SK-N-SH (cell line): ENCODE measurements around the gene ETV1. TPM values are rescaled to one million over a fixed set of nuclear protein-coding genes. Genes with fewer than 3 reads are reported as not detected.
A peak's percentile ranks its signal among the peaks of the same experiment; 100 is the strongest.

Experiments
- CTCF ChIA-PET: fragments of 300-600, 350-600 bp; formaldehyde crosslinking; extraction: SDS; loops from one replicate; lab custom pipeline; 2021; lab: Yijun Ruan, JAX
- POLR2A ChIA-PET: fragments of 350-600 bp; sonication (Branson Sonifier 250); formaldehyde crosslinking; extraction: SDS; loops from one replicate; lab custom pipeline; 2020; ENCODE audit warnings: antibody characterized with exemption, inconsistent platforms; lab: Yijun Ruan, JAX
- DNase-seq: peaks from one replicate; pipeline ENCODE4 v3.0.0; 2012
- H2AFZ ChIP-seq: fragments of 200-600 bp; sonication (generic); 2 replicates; pipeline ENCODE4 v1.8.1; 2016; ENCODE audit warnings: antibody characterized with exemption, mild to moderate bottlenecking, low read depth
- H3F3A ChIP-seq: fragments of 200-600 bp; sonication (generic); replicated peaks from 2 replicates; pipeline ENCODE3; 2016; ENCODE audit warnings: antibody characterized with exemption, mild to moderate bottlenecking; ENCODE audit not compliant: insufficient read depth
- H3K27ac ChIP-seq, 2 experiments: fragments of 200-500 bp in 1 of 2; fragments of 200-600 bp in 1 of 2; sonication (Bioruptor generic) in 1 of 2; sonication (generic), shearing (Covaris generic) in 1 of 2; 2 replicates each; pipeline versions ENCODE4 v1.5.1 to v1.6.1; 2014 to 2016; ENCODE audit warnings: low read depth in 2 of 2, inconsistent platforms in 1 of 2, low read length in 1 of 2, mild to moderate bottlenecking in 1 of 2, mixed read lengths in 1 of 2
- H3K27me3 ChIP-seq: fragments of 200-600 bp; sonication (generic), shearing (Covaris generic); 2 replicates; pipeline ENCODE4 v1.6.1; 2016; ENCODE audit warnings: mixed run types; ENCODE audit not compliant: insufficient read depth
- H3K36me3 ChIP-seq, 2 experiments: fragments of 200-500 bp in 1 of 2; fragments of 200-600 bp in 1 of 2; sonication (Bioruptor generic) in 1 of 2; sonication (generic) in 1 of 2; replicated peaks in 1 of 2; 2 replicates each; pipeline versions ENCODE3 to v1.5.1; 2014 to 2016; ENCODE audit warnings: low read length in 1 of 2, mild to moderate bottlenecking in 1 of 2; ENCODE audit not compliant: insufficient read depth in 2 of 2, control insufficient read depth in 1 of 2
- H3K4me1 ChIP-seq, 2 experiments: fragments of 200-500 bp in 1 of 2; fragments of 200-600 bp in 1 of 2; sonication (Bioruptor generic) in 1 of 2; sonication (generic), shearing (Covaris generic) in 1 of 2; 2 replicates each; pipeline versions ENCODE4 v1.5.1 to v1.6.1; 2014 to 2016; ENCODE audit warnings: low read depth in 1 of 2, low read length in 1 of 2, mixed run types in 1 of 2; ENCODE audit not compliant: insufficient read depth in 2 of 2, control insufficient read depth in 1 of 2
- H3K4me2 ChIP-seq: fragments of 200-600 bp; sonication (generic), shearing (Covaris generic); 2 replicates; pipeline ENCODE4 v1.6.1; 2017; ENCODE audit warnings: mixed run types
- H3K4me3 ChIP-seq, 2 experiments: fragments of 200-500 bp in 1 of 2; fragments of 200-600 bp in 1 of 2; sonication (Bioruptor generic) in 1 of 2; sonication (generic), shearing (Covaris generic) in 1 of 2; 2 replicates each; pipeline versions ENCODE4 v1.5.1 to v1.8.1; 2014 to 2016; ENCODE audit warnings: low read depth in 2 of 2, inconsistent platforms in 1 of 2, low read length in 1 of 2, mild to moderate bottlenecking in 1 of 2, mixed read lengths in 1 of 2, moderate library complexity in 1 of 2
- H3K79me2 ChIP-seq: fragments of 200-600 bp; sonication (generic); 2 replicates; pipeline ENCODE4 v1.8.1; 2017; ENCODE audit warnings: mild to moderate bottlenecking; ENCODE audit not compliant: insufficient read depth
- H3K9ac ChIP-seq: fragments of 200-600 bp; sonication (generic); 2 replicates; pipeline ENCODE4 v1.6.1; 2017; ENCODE audit warnings: mixed run types
- H3K9me2 ChIP-seq: fragments of 200-600 bp; sonication (generic); 2 replicates; pipeline ENCODE4 v1.6.1; 2017; ENCODE audit warnings: mixed run types
- H3K9me3 ChIP-seq: fragments of 200-600 bp; sonication (generic); 2 replicates; pipeline ENCODE4 v1.6.1; 2017; ENCODE audit warnings: mixed run types, mild to moderate bottlenecking, moderate library complexity
- H4K20me1 ChIP-seq: fragments of 200-600 bp; sonication (generic); 2 replicates; pipeline ENCODE4 v1.6.1; 2017; ENCODE audit warnings: mild to moderate bottlenecking, mixed run types; ENCODE audit not compliant: insufficient read depth
- CHD2 ChIP-seq: fragments of 150-350 bp; IDR thresholded peaks from 2 replicates; pipeline ENCODE4 v1.6.1; 2018; ENCODE audit warnings: low read length; ENCODE audit not compliant: partially characterized antibody
- CTCF ChIP-seq: fragments of 200-600 bp; sonication (generic); IDR thresholded peaks from 2 replicates; pipeline ENCODE4 v1.6.1; 2017; ENCODE audit warnings: antibody characterized with exemption, mild to moderate bottlenecking, moderate library complexity
- ELF1 ChIP-seq: IDR thresholded peaks from 2 replicates; pipeline ENCODE4 v1.4.0; 2012
- EP300 ChIP-seq, 2 experiments: IDR thresholded peaks; 2 replicates each; pipeline versions ENCODE4 v1.4.0 to v1.6.1; 2012; ENCODE audit warnings: borderline replicate concordance in 1 of 2, low read depth in 1 of 2, low read length in 1 of 2
- FOXJ3 ChIP-seq: sonication (generic); formaldehyde crosslinking; IDR thresholded peaks from 2 replicates; pipeline ENCODE4 v1.5.1; 2020; ENCODE audit warnings: mild to moderate bottlenecking, missing genetic modification reagents
- FOXM1 ChIP-seq: IDR thresholded peaks from 2 replicates; pipeline ENCODE4 v1.4.0; 2012; ENCODE audit warnings: low read depth, mild to moderate bottlenecking
- GABPA ChIP-seq: IDR thresholded peaks from 2 replicates; pipeline ENCODE4 v1.4.0; 2012; ENCODE audit warnings: low read depth, mild to moderate bottlenecking
- GATA2 ChIP-seq: sonication (generic); formaldehyde crosslinking; IDR thresholded peaks from 2 replicates; pipeline ENCODE4 v1.5.0; 2020; ENCODE audit warnings: mild to moderate bottlenecking, missing genetic modification reagents
- JUND ChIP-seq: IDR thresholded peaks from 2 replicates; pipeline ENCODE4 v1.4.0; 2012
- MXI1 ChIP-seq: IDR thresholded peaks from 2 replicates; pipeline ENCODE4 v1.6.1; 2012; ENCODE audit warnings: mild to moderate bottlenecking, low read depth, low read length, improper control_type of control experiment
- NRF1 ChIP-seq: IDR thresholded peaks from 2 replicates; pipeline ENCODE4 v1.6.1; 2012; ENCODE audit warnings: low read depth, mild to moderate bottlenecking, low read length
- PBX3 ChIP-seq: IDR thresholded peaks from 2 replicates; pipeline ENCODE4; 2012
- POLR2AphosphoS5 ChIP-seq: IDR thresholded peaks from 2 replicates; pipeline ENCODE4 v1.6.1; 2012; ENCODE audit warnings: low read depth, low read length
- RAD21 ChIP-seq: IDR thresholded peaks from 2 replicates; pipeline ENCODE4 v1.6.1; 2012; ENCODE audit warnings: mild to moderate bottlenecking, low read length
- RCOR1 ChIP-seq: fragments of 150-350 bp; IDR thresholded peaks from 2 replicates; pipeline ENCODE4 v1.6.1; 2017; ENCODE audit warnings: antibody characterized with exemption, low read length
- RFX5 ChIP-seq: IDR thresholded peaks from 2 replicates; pipeline ENCODE4 v1.6.1; 2012; ENCODE audit warnings: mild to moderate bottlenecking, improper control_type of control experiment, low read length
- SIN3A ChIP-seq: IDR thresholded peaks from 2 replicates; pipeline ENCODE4 v1.6.1; 2012; ENCODE audit warnings: low read depth, mild to moderate bottlenecking, low read length, moderate library complexity, borderline replicate concordance
- SMC3 ChIP-seq: IDR thresholded peaks from 2 replicates; pipeline ENCODE4 v1.6.1; 2012; ENCODE audit warnings: low read depth, low read length, improper control_type of control experiment
- TCF12 ChIP-seq: IDR thresholded peaks from 2 replicates; pipeline ENCODE4 v1.4.0; 2012
- TEAD4 ChIP-seq: IDR thresholded peaks from 2 replicates; pipeline ENCODE4 v1.4.0; 2012; ENCODE audit warnings: mild to moderate bottlenecking, borderline replicate concordance; ENCODE audit not compliant: insufficient read depth
- USF1 ChIP-seq: IDR thresholded peaks from 2 replicates; pipeline ENCODE4 v1.4.0; 2012; ENCODE audit warnings: low read depth, borderline replicate concordance
- ZBTB33 ChIP-seq: IDR thresholded peaks from 2 replicates; pipeline ENCODE4 v1.4.0; 2012; ENCODE audit warnings: low read depth, borderline replicate concordance
- WGBS: methylation state at CpG from one replicate; pipeline ENCODE4 v1.1.6; 2017; ENCODE audit warnings: low lambda C conversion rate; 5-methylcytosine and 5-hydroxymethylcytosine counted together
- polyA plus RNA-seq, 3 experiments: library from polyadenylated mRNA; depleted of rRNA; stranded (reverse); fragments of >200 nt; gene quantifications; 2 replicates each; pipeline ENCODE4 v1.2.3, GENCODE V29; 2012
- TF ChIP-seq, protein P1 (sequence below): fragments of 150-350 bp; IDR thresholded peaks from 2 replicates; pipeline ENCODE4 v1.6.1; 2017; ENCODE audit warnings: antibody characterized with exemption, low read length, low read depth, borderline replicate concordance

The ETV1 gene
- polyA plus RNA-seq, 1 of the 3 experiments (the other 2 are of a cell fraction) = 24.9 TPM

DNA sequence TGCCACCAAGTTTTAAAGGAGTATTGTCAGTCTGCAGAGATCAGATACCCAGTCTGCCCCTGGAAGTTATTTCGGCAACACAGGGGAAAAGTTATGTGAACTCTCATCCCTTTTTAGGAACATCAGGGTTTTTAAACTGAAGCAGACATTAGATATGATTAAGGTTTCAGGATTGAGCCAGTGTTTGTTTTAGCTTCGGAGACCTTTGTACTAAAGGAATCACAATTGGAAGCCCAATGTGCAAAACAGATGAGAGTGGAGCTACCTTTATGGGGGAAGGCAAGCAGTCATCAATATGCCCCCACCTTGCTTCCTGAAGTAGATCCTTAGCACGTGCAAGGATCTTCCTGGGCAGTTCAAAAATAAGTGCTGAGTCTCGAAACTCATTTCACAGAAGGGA is 39.5 kb downstream of the ETV1 start (continued):
- TF ChIP-seq CTCF = no peak
- no peak for TF ChIP-seq NRF1
- TF ChIP-seq JUND = no peak
- no peak for TF ChIP-seq ELF1
- TF ChIP-seq GATA2 (CRISPR knock-in tag) = no peak
- no peak for TF ChIP-seq FOXM1
- TF ChIP-seq USF1 = no peak

DNA sequence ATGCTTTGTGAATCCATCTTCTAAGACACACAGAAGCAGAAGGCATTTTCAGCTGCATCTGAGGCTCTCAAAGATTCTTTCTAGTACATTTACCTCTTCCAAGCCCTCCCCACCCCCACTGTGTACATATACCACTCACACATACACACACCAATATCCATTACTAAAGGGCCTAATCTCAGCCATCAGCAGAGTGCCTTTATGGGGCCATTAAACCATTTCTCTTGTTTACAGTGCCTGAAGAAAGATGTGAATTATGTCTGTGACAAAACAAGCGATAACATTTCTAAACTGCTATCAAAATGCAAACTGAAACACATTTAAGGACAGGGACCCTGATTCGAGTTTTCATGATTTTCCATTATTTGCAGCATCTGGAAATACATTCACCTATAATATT is 40.0 kb downstream of the ETV1 start:
- Histone ChIP-seq H2AFZ (no peak overlapping the region), H3K9me3 (no peaks in the 10 kb centered on the region), H3K36me3 (no peaks in the 10 kb centered on the region), H3K9me2 (no peaks in the 10 kb centered on the region), H4K20me1 (no peaks in the 10 kb centered on the region), H3K4me2 (no peak overlapping the region), H3K79me2 (no peaks in the 10 kb centered on the region), H3K27ac (peak overlapping the region in 1 of 2 experiments; percentile 74; a peak in 2 of 4 replicates), H3K4me1 (peaks cover 11 to 34% of the 10 kb centered on the region in 2 experiments; a peak in 3 of 4 replicates), H3K4me3 (no peak overlapping the region), H3K9ac (no peak overlapping the region), H3F3A (peaks cover 3% of the 10 kb centered on the region), H3K27me3 (no peaks in the 10 kb centered on the region)
- no peak for TF ChIP-seq NRF1
- peak; percentile 100 for TF ChIP-seq FOXJ3 (CRISPR knock-in tag)
- TF ChIP-seq, protein P1, sequence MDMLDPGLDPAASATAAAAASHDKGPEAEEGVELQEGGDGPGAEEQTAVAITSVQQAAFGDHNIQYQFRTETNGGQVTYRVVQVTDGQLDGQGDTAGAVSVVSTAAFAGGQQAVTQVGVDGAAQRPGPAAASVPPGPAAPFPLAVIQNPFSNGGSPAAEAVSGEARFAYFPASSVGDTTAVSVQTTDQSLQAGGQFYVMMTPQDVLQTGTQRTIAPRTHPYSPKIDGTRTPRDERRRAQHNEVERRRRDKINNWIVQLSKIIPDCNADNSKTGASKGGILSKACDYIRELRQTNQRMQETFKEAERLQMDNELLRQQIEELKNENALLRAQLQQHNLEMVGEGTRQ = no peak
- peak; percentile 100 for TF ChIP-seq RCOR1
- no peak for TF ChIP-seq GABPA
- peak; percentile 74 for TF ChIP-seq TEAD4
- peak; percentile 100 for TF ChIP-seq GATA2 (CRISPR knock-in tag)
- TF ChIP-seq JUND = peak; percentile 29; the same call in 1 of the 2 replicates
- TF ChIP-seq ZBTB33 = no peak
- peak; percentile 98 for TF ChIP-seq CHD2
- TF ChIP-seq POLR2AphosphoS5 = peak; percentile 80; the same call in 1 of the 2 replicates
- peak; percentile 45 for TF ChIP-seq RAD21
- no peak for TF ChIP-seq SMC3
- peak; percentile 68 for TF ChIP-seq TCF12
- TF ChIP-seq EP300 (IDR thresholded peaks at IDR 0.05; ENCODE audit: borderline replicate concordance in 1 of 2, low read depth in 1 of 2, low read length in 1 of 2) = peak in 1 of 2 experiments; percentile 99; a peak in 2 of 4 replicates
- no peak for TF ChIP-seq MXI1
- TF ChIP-seq PBX3 = peak; percentile 28; the same call in 1 of the 2 replicates
- TF ChIP-seq RFX5 = peak; percentile 10; the same call in 1 of the 2 replicates
- no peak for TF ChIP-seq SIN3A
- peak; percentile 74 for DNase-seq
- WGBS = 52% methylated on average over 2 of the region's 2 CpGs
- POLR2A ChIA-PET = interaction anchor here (1.0 to 1.2 kb wide), 2 partner anchors 14 to 31 kb away, joined by 4 to 5 read pairs; no protein-coding TSS in a partner anchor
- CTCF ChIA-PET = interaction anchor here (0.9 to 2.1 kb wide), 4 partner anchors 9 to 742 kb away, joined by 3 to 11 read pairs (median 5); partner anchors contain the start of gene ETV1
